Thoracic aorta (tissue), 2 donors: ENCODE measurements around the gene SEMA3G. TPM values are rescaled to one million over a fixed set of nuclear protein-coding genes. Genes with fewer than 3 reads are reported as not detected.

Experiments
- ATAC-seq: fragments of 150-250 bp; one replicate; pipeline ENCODE4 v1.8.0; 2017; ENCODE audit warnings: low read depth; ENCODE audit not compliant: insufficient number of reproducible peaks, low FRiP score
- DNase-seq: peaks from one replicate; pipeline ENCODE4 v3.0.0-alpha.2; 2020; ENCODE audit warnings: low spot score
- H3K27ac ChIP-seq, 2 donors: fragments of 200-600 bp; sonication (generic); 1 replicate in 1 of 2; 2 replicates in 1 of 2; pipeline ENCODE4 v1.5.1; 2016; ENCODE audit warnings: mild to moderate bottlenecking in 2 of 2, moderate library complexity in 2 of 2
- H3K27me3 ChIP-seq: fragments of 200-600 bp; sonication (generic); replicated peaks from 2 replicates; pipeline ENCODE4 v1.6.0; 2016; ENCODE audit warnings: mild to moderate bottlenecking; ENCODE audit not compliant: insufficient read depth
- H3K36me3 ChIP-seq: fragments of 200-600 bp; sonication (generic); one replicate; pipeline ENCODE4 v1.5.1; 2016
- H3K4me1 ChIP-seq, 2 donors: fragments of 200-600 bp; sonication (generic); 1 replicate in 1 of 2; 2 replicates in 1 of 2; pipeline versions ENCODE4 v1.5.1 to v1.6.0; 2016; ENCODE audit warnings: low read depth in 2 of 2, mild to moderate bottlenecking in 1 of 2; ENCODE audit not compliant: control insufficient read depth in 1 of 2
- H3K4me3 ChIP-seq: fragments of 200-600 bp; sonication (generic); 2 replicates; pipeline ENCODE4 v1.5.1; 2016; ENCODE audit warnings: mild to moderate bottlenecking
- H3K9me3 ChIP-seq: fragments of 200-600 bp; sonication (generic); 2 replicates; pipeline ENCODE4 v1.5.1; 2016
- CTCF ChIP-seq: fragments of 200-600 bp; sonication (generic); IDR thresholded peaks from one replicate; pipeline ENCODE4 v1.5.1; 2019; ENCODE audit warnings: antibody characterized with exemption
- total RNA-seq, 2 donors: library from RNA; depleted of rRNA; stranded (reverse); fragments of >200 nt; gene quantifications; one replicate each; pipeline versions ENCODE4 v1.1.0 to v1.2.3, GENCODE V29; 2016

The SEMA3G gene
- total RNA-seq, 2 donors from 2014 or later: 16.8 to 18.1 TPM

DNA sequence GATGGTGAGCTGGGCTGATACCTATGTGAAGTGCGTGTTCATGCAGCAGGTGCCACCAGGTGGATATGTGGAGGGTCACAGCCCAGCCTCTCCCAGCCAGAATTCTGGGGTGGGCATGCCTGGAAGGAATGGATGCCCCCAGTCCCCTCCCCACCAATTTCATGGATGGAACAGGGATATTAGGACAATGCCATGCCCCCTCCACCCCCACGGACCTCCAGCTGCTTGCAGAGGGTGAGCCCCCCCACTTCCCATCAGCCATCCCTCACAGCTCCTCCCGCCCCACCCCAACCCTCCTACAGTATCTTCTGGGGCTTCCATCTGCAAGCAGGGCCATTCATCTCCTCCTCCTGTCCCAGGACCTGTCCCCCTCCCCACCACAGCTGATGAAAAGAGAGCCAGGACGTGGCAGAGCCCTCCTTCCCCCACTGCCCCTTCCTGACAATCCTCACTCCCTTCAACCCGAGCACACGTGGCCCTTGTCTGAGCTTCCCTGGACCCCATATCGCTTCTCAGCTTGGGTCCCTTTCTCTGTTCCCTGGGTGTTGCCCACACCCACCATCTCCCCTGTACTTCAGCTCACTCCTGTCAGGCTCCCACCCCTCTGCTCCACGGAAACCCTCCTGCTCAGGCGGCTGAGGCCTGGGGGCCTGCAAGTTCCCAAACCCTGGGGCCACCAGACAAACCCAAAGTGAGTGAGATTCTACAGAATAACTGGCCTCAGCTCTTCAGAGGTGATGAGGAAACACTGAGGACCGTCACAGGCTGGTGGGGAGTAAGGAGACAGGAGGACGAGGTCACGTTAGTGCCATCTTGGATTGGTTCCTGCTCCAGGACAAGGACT lies 2.8 kb upstream of the SEMA3G start:
- ATAC-seq: peak; percentile 14
- no peaks in the 10 kb centered on the region for H3K4me1 ChIP-seq
- no peak overlapping the region for H3K4me3 ChIP-seq
- no peaks in the 10 kb centered on the region for H3K27me3 ChIP-seq
- no peaks in the 10 kb centered on the region for H3K36me3 ChIP-seq
- TF ChIP-seq CTCF: no peak
- no peak overlapping the region for H3K27ac ChIP-seq
- no peaks in the 10 kb centered on the region for H3K9me3 ChIP-seq
- no peak for DNase-seq

GRCh38 chr3:52446631-52447511 lies 2.0 kb upstream of the SEMA3G start:
- no peak for DNase-seq
- Histone ChIP-seq H3K9me3 (no peaks in the 10 kb centered on the region), H3K4me3 (no peak overlapping the region), H3K27ac (no peak overlapping the region), H3K4me1 (no peaks in the 10 kb centered on the region), H3K36me3 (no peaks in the 10 kb centered on the region), H3K27me3 (no peaks in the 10 kb centered on the region)
- peak; percentile 33 for ATAC-seq
- TF ChIP-seq CTCF: peak; percentile 100

- no peaks in the 10 kb centered on the region for H3K36me3 ChIP-seq
- no peak overlapping the region for H3K4me3 ChIP-seq
- H3K9me3 ChIP-seq: no peaks in the 10 kb centered on the region
- H3K4me1 ChIP-seq: no peaks in the 10 kb centered on the region
- DNase-seq: no peak
- no peak for TF ChIP-seq CTCF
- no peak overlapping the region for H3K27ac ChIP-seq
- ATAC-seq: no peak
- H3K27me3 ChIP-seq: no peaks in the 10 kb centered on the region
Measured at GRCh38 chr3:52446042-52446441, 1.1 kb upstream of the SEMA3G start.

- no peak overlapping the region for H3K4me3 ChIP-seq
- ATAC-seq: no peak
Measured at GRCh38 chr3:52443791-52444687, 864 bp downstream of the SEMA3G start.

More at GRCh38 chr3:52443791-52444687, 864 bp downstream of the SEMA3G start:
- H3K4me1 ChIP-seq: no peaks in the 10 kb centered on the region
- no peak for DNase-seq
- H3K9me3 ChIP-seq: no peaks in the 10 kb centered on the region
- H3K27me3 ChIP-seq: no peaks in the 10 kb centered on the region
- no peak overlapping the region for H3K27ac ChIP-seq
- TF ChIP-seq CTCF: no peak
- no peaks in the 10 kb centered on the region for H3K36me3 ChIP-seq
